TTC549 (cell line): ENCODE measurements around the gene DYNC2LI1.

Experiments
- FAIRE-seq: peaks from 2 replicates; lab custom pipeline; 2012; peaks lifted over from hg19 to GRCh38; lab: Jason Lieb, UNC

DYNC2LI1 gene

DNA sequence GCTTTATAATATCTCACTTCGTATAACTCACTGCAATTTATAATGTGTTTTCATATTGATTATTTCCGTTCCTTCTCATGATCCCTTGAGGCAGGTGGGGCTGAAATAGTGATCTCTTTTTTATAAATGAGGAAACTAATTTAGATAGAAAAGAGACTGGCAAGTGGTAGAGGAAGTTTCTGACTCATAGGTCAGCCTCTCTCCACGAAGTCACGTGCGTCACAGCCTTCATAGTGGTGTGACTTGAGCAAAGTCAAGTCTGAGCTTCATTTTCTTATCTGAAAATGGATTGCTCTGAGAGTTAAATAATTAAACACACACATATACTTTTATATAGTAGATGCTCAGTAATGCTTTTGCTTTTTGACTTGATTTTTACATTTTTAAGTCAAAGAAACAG is 44.9 kb downstream of the DYNC2LI1 start:
- no peak for FAIRE-seq

DNA sequence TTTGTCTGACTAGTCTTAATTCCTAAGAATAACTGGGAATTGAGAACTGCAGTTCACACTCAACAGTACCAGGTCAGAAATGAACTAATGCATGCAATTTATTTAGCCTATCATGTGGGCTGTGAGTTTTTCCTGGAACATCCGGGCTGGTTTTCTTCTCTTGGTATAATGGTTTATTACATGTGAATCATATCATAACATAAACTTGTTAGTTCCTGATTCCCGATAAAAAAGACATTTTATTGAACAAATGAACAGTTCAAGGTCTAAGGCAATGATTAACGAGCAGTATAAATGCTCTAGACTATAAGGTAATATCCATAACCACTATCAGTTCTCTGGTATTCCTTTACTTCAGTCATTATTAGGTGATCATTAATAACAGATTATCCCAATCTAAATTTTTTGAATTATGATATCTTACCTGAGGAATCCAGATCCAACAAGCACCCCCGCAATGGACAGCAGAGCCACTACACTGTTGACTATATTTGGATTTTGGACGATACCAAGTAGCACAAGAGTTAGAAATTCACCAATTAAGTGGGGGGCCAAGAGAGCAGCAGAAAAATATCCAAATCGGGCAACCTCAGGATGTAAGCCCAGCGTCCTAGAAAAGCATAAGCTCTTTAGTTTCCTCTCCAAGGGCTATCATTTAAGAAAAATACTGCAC is 45.8 kb downstream of the DYNC2LI1 start:
- FAIRE-seq, result no peak

DNA sequence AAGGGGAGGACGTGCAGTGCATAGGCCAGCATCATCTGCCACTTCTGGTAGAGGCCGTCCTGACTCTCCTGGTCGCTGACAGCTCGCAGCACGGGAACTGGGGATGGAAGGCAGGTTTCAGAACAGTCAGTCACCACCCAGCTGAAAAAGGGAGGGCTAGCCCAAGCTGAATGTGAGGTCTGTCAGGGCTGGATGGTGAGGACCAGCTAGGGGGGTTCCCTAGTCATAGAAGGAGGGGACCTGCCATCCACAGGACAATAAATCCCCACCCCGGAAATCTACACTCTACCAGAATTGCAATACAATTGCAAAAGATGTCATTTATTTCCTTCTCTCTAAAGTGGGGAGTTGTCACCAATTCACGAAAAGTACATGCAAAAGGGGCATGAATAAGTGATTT is 49.0 kb downstream of the DYNC2LI1 start:
- no peak for FAIRE-seq

DNA sequence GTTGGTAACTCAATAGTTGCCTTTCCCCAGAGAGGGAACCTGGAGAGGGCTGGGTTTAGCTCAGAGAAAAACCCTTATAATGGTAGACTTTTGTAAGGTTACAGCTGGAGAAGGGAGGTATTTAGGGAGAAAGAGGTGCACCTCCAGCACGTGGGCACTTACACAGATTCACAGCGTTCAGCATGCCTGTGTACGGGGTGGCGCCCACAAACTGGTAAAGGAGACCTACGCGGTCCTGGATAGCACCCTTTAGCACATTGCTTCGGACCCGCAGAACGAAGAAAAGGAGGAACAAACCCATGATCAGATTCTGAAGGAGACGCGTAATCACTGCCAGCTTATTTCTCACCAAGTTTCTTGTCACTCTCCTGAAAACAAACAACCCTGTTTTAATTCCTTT is 49.9 kb downstream of the DYNC2LI1 start:
- no peak for FAIRE-seq

DNA sequence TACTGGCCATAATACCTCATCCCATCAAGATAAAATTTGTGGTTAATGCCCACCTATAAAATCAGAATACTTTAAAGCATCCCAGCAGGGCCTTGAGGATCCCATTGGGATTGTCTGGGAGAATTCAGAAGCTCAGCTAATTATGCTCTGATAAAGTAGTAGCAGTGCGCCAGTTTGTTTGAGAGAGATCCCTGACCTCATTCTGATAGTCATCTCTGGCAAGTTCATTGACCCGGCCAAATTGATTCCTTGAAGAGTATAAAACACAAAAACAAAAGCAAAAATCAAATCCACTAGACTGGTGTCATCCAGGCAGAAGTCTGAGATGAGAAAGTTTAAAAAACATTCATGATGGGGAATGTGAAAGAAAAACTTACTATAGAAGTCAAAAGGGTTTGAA is 50.7 kb downstream of the DYNC2LI1 start:
- FAIRE-seq, result no peak

DNA sequence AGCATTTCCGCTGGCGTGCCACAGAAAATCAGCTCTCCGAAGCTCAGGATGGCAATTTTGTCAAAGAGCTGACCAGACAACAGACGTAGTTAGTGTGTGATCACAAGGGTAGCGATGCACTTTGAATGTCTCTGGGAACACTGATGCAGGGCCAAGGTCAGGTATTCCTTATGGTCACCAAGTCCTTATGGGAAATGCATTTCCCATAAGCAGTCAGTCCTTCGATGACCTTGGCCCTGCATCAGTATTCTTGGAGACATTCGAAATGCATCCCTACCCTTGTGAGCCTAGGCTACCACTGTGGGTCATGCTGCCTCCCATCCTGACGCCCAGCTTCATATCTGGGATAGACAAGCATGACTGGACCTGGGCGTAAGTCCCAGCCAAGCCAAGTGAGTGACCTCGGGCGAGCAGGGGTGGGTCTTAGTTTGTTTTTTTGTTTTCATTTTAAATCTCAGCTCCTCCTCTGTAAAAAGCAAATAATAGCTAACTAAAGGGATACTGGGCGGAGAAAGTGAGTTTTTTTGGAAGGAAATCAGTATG is 51.2 kb downstream of the DYNC2LI1 start:
- FAIRE-seq, result no peak

DNA sequence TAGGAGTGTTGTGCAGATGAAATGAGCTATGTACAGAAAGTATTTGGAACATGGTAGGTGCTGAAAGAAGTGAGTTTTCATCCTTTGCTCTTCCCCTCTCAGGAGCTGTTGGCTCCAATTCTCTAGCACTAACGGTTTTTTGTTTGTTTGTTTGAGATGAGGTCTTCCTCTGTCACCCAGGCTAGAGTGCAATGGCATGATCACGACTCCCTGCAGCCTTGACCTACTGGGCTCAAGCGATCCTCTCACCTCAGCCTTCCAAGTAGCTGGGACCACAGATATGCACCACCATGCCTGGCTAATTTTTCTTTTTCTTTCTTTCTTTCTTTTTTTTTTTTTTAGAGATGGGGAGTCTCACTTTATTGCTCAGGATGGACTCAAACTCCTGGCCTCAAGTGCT is 52.0 kb downstream of the DYNC2LI1 start:
- FAIRE-seq, result no peak

DNA sequence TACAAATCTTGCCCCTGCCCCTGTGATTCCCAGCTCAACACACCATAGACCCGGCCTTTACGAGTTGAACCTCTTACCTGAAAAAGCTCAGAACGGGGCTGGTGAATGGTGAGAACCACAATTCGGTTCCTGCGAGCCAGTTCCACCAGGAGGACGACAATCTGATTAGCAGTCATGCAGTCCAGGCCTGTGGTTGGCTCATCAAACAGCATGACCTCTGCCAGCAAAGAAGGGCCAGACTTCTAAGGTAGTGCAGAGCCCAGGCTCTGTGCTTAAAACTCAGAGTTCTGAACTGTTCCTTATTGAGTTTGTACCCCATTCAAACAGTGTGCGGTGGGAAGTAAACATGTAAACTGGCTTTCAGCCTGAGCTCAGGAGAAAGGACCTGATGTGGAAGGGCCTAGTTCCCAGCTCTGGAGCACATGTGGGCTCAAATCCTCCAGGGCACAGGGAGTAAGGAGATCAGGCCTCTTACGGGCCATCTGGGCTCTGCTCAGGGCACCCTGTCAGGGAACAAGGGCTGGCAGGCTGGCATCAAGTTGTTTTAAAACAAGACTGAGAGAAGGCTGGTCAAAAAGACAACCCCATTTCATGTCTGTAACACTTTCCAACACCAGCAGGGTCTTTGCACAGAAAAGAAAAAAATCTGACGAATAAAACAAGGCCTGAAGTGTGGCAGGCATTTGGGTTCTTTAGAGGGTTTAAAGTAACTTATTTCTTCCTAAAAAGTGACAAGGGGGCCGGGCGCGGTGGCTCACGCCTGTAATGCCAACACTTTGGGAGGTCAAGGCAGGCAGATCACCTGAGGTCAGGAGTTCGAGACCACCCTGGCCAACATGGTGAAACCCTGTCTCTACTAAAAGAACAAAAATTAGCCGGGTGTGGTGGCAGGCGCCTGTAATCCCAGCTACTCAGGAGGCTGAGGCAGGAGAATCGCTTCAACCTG is 52.7 kb downstream of the DYNC2LI1 start:
- no peak for FAIRE-seq

DNA sequence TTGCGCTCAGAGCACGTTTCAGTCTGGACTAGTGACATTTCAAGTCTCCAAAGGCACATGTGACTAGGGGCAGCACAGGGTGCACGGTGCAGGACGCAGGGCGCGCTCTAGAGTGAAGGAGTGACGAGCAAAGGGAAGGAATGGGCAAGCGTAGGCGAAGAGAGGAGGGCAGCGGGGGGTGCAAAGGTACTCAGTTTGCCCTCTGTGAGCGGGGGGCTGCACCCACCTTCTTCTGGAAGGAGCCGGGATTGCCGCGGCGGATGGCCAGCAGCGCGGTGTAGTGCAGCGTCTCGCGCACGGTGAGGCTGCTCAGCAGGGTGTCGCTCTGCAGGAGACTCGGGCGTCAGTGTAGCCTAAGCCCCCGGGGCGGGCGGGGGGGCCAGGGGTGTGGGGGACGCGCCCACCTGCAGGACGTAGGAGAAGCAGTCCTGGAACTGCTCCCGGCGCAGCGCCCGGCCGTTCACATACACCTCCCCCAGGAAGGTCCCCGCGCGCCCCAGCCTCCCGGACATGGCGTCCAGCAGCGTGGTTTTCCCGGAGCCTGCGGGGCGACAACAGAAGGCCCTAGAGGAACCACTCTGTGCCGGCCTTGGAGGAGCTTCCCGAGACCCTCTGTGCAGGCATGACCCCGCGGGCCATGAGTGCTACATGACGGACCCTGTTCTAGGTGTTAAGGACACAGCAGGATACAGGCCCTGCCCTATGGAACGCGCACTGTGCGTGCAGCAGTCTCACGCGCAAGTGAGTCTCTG is 57.9 kb downstream of the DYNC2LI1 start:
- no peak for FAIRE-seq

DNA sequence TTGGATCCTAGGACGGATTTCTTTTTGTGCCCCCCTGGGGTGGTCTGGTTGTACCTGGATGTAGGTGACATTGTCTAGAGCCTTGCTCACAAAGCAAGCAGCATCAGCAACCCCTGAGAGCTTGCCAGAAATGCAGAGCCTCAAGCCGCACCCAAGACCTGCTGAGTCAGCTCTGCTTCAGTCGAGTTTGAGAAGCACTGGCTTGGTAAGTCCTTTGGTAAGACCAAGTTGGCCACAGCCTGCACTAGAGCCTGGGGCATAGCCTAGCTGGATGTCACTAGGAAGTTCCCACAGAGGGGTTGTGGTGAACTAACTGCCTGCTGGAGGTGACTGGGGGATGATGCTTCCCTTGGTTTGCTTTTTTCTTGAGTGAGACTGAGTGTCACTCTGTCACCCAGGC is 58.6 kb downstream of the DYNC2LI1 start:
- FAIRE-seq, result no peak

DNA sequence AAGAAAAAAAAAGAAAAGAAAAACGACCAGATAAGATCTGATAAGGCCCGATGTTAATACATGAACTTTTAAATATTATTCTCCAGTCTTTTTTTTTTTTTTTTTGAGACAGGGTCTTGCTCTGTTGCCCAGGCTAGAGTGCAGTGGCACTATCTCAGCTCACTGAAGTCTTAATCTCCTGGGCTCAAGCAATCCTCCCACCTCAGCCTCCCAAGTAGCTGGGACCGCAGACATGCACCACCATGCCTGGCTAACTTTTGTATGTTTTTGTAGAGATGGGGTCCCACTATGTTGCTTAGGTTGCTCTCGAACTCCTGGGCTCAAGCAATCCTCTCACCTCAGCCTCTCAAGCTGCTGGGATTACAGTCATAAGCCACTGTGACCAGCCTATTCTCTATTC is 63.2 kb downstream of the DYNC2LI1 start:
- FAIRE-seq, result no peak

DNA sequence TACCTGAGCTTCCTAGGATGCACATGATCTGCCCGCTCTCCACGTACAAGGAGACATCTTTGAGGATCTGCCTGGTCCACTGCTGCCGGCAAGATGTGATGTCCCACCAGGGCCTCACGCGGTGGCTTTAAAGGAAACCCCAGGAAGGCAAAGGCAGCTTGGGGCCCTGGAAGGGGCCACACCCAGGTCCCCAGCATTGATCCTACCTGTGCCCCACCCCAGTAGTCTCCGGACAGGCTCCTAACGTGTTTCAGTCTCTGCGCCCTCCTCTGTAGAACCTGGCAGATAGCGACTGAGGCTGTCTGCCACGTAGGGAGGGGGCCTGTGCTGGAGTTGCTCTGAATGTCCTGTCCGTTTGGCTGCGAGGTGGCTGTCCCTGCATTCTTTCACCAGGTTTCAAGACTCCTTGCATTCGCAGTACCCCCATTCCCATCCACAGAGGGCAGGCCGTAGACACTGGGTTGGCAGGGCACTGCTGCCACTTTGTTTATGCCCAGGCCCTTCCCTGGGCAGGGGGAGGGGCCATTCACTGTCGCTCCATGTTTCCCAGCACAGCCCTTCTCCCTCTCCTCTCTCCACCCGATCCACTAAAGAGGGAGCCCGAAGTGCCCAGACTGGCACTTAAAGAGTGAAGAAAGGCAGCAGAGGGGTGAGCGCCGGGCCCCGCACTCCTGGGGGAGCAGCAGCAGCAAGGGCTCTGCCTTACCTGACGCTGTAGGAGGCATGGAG is 64.2 kb downstream of the DYNC2LI1 start:
- no peak for FAIRE-seq

DNA sequence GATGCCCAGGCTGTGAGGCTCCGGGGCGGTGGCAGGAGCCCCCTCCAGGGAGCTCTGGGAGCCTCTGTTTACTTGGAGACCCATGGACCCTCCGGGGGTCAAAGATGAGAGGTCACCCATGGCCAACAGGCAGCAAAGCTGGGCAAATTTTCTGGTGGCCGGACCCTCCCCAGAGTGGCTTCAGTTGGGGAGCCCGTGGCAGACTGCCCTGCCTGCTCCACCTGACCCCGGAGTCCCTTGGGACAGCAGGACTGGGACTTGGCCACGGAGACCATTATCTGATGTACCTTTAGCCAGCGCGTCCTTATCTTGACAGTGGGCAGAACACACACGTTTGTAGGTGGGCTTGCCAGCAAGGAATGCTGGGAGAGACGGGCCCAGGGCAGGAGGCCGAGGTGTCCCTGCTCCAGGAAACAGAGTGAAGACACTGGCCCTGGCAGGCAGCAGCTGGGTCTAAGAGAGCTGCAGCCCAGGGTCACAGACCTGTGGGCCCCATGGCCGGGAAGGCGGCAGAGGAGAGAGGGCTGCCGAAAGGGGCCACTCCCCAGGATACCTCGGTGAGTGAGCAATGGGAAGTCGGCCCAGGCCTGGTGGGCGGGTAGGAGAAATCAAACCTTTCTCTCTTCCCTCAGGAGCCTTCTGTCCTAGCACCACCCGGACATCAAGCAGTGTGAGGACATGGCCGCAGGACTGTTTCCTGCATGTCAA is 64.9 kb downstream of the DYNC2LI1 start, which contains the start of the genes ABCG5 and ABCG8:
TSS of gene ABCG5 (minus strand) at position 280 of the 708 bp plus-strand sequence. CDS start at position 120, 160 bp downstream.
TSS of gene ABCG8 (plus strand) at position 412 of the 708 bp plus-strand sequence. CDS start at position 495, 83 bp downstream.
- FAIRE-seq, result no peak

DNA sequence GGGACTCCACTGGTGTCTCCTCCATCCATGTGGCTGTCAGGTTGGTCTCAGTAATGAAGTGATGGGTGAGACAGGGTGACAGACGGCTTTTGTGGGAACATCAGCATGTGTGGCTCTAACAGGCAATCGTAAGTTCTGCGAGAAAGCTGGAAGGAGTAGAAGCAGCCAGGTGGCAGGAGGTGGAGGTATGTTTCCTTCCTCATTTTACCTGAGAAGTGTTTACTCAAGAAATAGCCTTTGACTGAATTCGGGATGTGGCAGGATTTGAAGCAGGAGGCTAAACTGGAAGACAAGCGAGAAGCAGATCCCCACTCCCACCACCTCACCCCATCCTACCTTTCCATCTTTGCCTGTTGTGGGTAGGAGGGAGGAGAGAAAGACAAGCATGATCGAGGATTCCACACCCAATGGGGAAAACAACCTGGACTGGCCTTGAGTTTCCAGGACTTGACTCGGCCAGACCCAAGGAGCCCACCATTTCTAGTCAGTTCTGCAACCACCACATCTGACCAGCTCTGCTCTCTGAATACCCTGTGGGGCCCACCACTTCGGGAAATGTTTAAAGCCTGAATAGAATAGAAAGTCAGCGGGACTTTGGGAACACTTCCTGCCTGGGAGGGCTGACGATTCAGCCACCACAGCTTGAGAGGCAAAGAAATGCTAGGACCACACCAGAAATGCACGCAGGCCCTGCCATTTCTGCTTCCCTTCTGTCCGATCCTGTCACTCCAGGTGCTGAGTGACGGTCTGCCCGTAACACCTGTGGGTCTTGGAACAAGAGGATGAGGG is 66.1 kb downstream of the DYNC2LI1 start:
- FAIRE-seq, result no peak

DNA sequence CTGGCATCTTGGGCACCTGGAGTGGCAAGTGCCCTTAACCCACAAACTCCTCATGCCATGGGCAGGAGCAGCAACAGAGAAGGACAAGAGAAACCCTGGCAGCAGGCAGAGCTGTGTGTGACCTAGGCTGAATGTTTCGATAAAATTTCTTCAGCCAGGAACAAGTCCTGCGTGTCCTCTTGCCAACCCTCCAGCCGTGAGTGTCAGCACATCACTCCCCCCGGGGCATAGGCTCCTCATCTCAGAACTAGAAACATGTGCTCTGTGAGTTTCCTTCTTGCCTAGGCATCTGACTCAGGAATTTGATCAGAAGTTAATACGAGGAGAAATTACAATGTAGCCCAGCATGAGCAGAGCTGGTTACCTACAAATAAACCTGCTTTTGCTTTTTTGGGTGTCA is 67.1 kb downstream of the DYNC2LI1 start:
- no peak for FAIRE-seq

DNA sequence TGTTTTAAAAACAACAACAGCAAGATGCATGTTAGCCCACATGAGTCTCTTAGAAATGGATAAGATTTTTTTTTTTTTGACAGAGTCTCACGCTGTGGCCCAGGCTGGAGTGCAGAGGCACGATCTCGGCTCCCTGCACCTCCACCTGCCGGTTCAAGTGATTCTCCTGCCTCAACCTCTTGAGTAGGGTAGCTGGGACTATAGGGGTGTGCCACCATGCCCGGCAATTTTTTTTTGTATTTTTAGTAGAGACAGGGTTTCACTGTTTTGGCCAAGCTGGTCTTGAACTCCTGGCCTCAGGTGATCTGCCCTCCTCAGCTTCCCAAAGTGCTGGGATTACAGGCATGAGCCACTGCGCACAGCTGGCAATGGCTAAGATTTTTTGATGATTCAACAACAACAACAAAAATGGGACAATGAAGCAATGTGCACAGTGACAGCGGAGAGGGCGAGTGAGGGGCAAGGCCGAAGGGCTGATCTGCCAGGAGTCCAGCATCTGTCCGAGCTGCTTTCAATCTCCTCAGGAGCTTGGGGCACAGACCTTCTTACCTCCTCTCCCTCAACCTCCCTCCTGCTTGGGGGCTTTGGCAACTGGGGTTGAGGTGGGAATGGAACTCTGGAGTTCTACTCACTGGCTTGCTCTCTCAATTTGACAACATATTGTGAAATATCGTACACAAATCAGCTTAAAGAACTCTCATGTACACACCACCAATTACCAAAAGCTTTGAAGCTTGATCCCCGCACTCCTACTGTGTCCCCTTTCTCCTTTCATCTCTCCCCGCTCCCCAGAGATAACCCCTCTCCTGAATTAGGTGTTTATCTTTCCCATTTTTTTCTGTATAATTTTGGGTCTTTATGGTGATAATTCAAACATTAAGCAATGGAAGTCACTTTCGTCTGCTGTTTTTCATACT is 68.4 kb downstream of the DYNC2LI1 start:
- FAIRE-seq, result no peak

DNA sequence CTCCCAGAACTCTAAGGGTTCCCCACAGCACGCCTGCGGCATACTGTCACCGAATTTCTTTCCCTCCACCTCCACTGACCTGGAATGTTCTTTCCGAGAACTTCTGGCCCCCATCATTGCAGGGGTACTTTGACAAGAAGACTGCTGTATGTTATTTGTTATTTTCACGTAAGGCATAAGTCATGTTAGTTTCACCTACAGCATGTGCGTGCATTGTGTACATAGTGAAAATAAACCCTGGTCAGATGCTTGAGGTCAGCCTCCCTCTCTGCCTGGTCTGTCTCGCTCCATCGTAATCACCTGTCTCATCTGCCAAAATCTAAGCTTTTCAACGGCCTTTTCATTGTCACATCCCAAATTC is 69.0 kb downstream of the DYNC2LI1 start:
- no peak for FAIRE-seq

DNA sequence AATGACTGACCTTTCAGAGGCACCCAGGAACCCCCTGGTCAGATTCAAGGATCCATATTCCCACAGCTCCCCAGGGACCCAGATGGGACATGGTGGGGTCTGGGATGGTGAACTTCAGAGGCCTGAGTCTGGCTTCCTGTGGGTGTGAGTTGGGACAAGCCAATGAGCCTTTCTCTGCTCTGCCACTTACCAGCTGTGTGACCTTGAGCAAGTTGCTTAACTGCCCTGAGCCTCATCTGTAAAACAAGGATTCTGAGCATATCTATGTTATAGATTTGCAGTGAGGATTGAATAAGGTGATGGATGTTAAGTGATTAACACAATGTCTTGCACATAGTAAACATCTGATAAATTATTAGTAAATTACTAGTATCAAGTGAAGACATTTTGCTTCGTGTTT is 71.3 kb downstream of the DYNC2LI1 start:
- no peak for FAIRE-seq

DNA sequence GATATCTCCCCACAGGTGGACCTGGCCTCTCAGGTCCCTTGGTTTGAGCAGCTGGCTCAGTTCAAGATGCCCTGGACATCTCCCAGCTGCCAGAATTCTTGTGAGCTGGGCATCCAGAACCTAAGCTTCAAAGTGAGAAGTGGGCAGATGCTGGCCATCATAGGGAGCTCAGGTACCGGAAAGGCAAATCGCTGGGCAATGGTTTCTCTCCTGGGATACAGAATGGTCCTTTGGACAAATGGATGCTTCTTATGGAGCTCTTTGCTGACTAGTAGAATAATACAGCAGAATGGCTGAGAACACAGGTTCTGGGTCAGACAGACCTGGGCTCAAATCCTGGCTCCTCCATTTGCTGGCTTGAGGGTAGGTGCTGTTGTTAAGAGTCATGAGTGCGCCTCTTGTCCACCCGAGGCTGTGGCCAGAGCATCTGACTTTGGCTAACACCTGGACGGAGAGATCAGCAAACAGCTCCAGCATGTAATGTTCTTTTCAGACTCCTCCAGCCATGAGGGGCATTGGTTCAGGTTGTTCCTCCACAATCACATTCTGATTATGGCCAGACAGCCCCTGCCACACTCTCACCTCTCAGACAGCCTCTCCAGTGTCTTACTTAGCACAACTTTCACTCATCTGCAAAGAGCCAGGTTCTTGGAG is 72.4 kb downstream of the DYNC2LI1 start:
- FAIRE-seq, result no peak
